ENCODE measurements around the gene DBP. TPM values are rescaled to one million over a fixed set of nuclear protein-coding genes. Genes with fewer than 3 reads are reported as not detected.

DBP gene
- total RNA-seq, 2 donors from 2014 or later = 2.8 to 5.9 TPM

GRCh38 chr19:48628486-48629296 lies 8.5 kb downstream of the DBP start:
- Histone ChIP-seq H3K36me3 (peaks cover 7% of the 10 kb centered on the region), H3K27me3 (no peaks in the 10 kb centered on the region), H3K27ac (no peak overlapping the region), H3K4me1 (peaks cover 0 to 59% of the 10 kb centered on the region in 2 donors), H3K4me3 (no peak overlapping the region), H3K9me3 (no peaks in the 10 kb centered on the region)
- TF ChIP-seq CTCF (IDR thresholded peaks at IDR 0.05) = no peak
- DNase-seq (ENCODE audit: low spot score) = no peak

GRCh38 chr19:48627865-48628314 lies 9.3 kb downstream of the DBP start:
- no peak for DNase-seq (ENCODE audit: low spot score)
- H3K36me3 ChIP-seq = peaks cover 7% of the 10 kb centered on the region

GRCh38 chr19:48627201-48627864 lies 9.8 kb downstream of the DBP start:
- no peak for DNase-seq (ENCODE audit: low spot score)
- peaks cover 0 to 52% of the 10 kb centered on the region in 2 donors for H3K4me1 ChIP-seq
- H3K27ac ChIP-seq = no peak overlapping the region
- peaks cover 7% of the 10 kb centered on the region for H3K36me3 ChIP-seq
- no peak for TF ChIP-seq CTCF (IDR thresholded peaks at IDR 0.05)
- no peaks in the 10 kb centered on the region for H3K9me3 ChIP-seq
- no peak overlapping the region for H3K4me3 ChIP-seq
- H3K27me3 ChIP-seq = no peaks in the 10 kb centered on the region

More at GRCh38 chr19:48627865-48628314, 9.3 kb downstream of the DBP start:
- Histone ChIP-seq H3K27ac (no peak overlapping the region), H3K4me3 (no peak overlapping the region), H3K9me3 (no peaks in the 10 kb centered on the region), H3K4me1 (peaks cover 0 to 58% of the 10 kb centered on the region in 2 donors), H3K27me3 (no peaks in the 10 kb centered on the region)
- TF ChIP-seq CTCF (IDR thresholded peaks at IDR 0.05) = no peak

GRCh38 chr19:48625891-48626327 lies 11.3 kb downstream of the DBP start:
- Histone ChIP-seq H3K4me3 (no peak overlapping the region), H3K4me1 (peaks cover 0 to 41% of the 10 kb centered on the region in 2 donors), H3K9me3 (no peaks in the 10 kb centered on the region), H3K36me3 (peaks cover 7% of the 10 kb centered on the region), H3K27ac (no peak overlapping the region), H3K27me3 (no peaks in the 10 kb centered on the region)
- DNase-seq (ENCODE audit: low spot score) = no peak
- no peak for TF ChIP-seq CTCF (IDR thresholded peaks at IDR 0.05)

GRCh38 chr19:48624791-48625723 lies 12.1 kb downstream of the DBP start:
- peaks cover 0 to 35% of the 10 kb centered on the region in 2 donors for H3K4me1 ChIP-seq
- peak overlapping the region; percentile 36 to 57 for H3K4me3 ChIP-seq
- no peak for DNase-seq (ENCODE audit: low spot score)
- H3K27me3 ChIP-seq = no peaks in the 10 kb centered on the region
- H3K9me3 ChIP-seq = no peaks in the 10 kb centered on the region
- TF ChIP-seq CTCF (IDR thresholded peaks at IDR 0.05) = no peak
- H3K36me3 ChIP-seq = peaks cover 7% of the 10 kb centered on the region
- H3K27ac ChIP-seq = peak overlapping the region; percentile 78 to 83
